Nephron (organoid): ENCODE results near the gene RWDD3.

ENCODE experiments used
- H3K27ac Mint-ChIP-seq, 3 experiments: 2 replicates each; pipeline ENCODE4 v1.8.0; 2020; ENCODE audit warnings: mixed read lengths in 3 of 3, mild to moderate bottlenecking in 2 of 3, moderate library complexity in 1 of 3
- H3K27me3 Mint-ChIP-seq: 2 replicates; pipeline ENCODE4 v1.8.0; 2021; ENCODE audit warnings: low read depth, mild to moderate bottlenecking, moderate library complexity, mixed read lengths
- H3K36me3 Mint-ChIP-seq: 2 replicates; pipeline ENCODE4 v1.8.0; 2020; ENCODE audit warnings: low read depth, mixed read lengths
- H3K4me1 Mint-ChIP-seq: 2 replicates; pipeline ENCODE4 v1.8.0; 2020; ENCODE audit warnings: mixed read lengths
- H3K4me3 Mint-ChIP-seq, 3 experiments: 2 replicates each; pipeline ENCODE4 v1.8.0; 2020; ENCODE audit warnings: mild to moderate bottlenecking in 3 of 3, mixed read lengths in 3 of 3, moderate library complexity in 2 of 3
- H3K9me3 Mint-ChIP-seq: 2 replicates; pipeline ENCODE4 v1.8.0; 2020; ENCODE audit warnings: mixed read lengths
- TF ChIP-seq, protein P1 (sequence below), 3 experiments: fragments of 200-600 bp; sonication (generic); IDR thresholded peaks; one replicate each; pipeline ENCODE4 v1.5.0; 2021; ENCODE audit warnings: antibody characterized with exemption in 3 of 3; ENCODE audit not compliant: unreplicated experiment in 3 of 3

The RWDD3 gene

GRCh38 chr1:95249916-95250315 lies 15.9 kb downstream of the RWDD3 start:
- peak overlapping the region in 1 of 3 experiments; percentile 50 for H3K27ac Mint-ChIP-seq
- H3K36me3 Mint-ChIP-seq: peaks cover 59% of the 10 kb centered on the region
- H3K4me1 Mint-ChIP-seq: peaks cover 10% of the 10 kb centered on the region
- H3K27me3 Mint-ChIP-seq: no peaks in the 10 kb centered on the region
- H3K4me3 Mint-ChIP-seq: no peak overlapping the region
- TF ChIP-seq, protein P1, sequence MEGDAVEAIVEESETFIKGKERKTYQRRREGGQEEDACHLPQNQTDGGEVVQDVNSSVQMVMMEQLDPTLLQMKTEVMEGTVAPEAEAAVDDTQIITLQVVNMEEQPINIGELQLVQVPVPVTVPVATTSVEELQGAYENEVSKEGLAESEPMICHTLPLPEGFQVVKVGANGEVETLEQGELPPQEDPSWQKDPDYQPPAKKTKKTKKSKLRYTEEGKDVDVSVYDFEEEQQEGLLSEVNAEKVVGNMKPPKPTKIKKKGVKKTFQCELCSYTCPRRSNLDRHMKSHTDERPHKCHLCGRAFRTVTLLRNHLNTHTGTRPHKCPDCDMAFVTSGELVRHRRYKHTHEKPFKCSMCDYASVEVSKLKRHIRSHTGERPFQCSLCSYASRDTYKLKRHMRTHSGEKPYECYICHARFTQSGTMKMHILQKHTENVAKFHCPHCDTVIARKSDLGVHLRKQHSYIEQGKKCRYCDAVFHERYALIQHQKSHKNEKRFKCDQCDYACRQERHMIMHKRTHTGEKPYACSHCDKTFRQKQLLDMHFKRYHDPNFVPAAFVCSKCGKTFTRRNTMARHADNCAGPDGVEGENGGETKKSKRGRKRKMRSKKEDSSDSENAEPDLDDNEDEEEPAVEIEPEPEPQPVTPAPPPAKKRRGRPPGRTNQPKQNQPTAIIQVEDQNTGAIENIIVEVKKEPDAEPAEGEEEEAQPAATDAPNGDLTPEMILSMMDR (IDR thresholded peaks at IDR 0.05; ENCODE audit: unreplicated experiment in 3 of 3): no peak
- peaks cover 2% of the 10 kb centered on the region for H3K9me3 Mint-ChIP-seq

DNA sequence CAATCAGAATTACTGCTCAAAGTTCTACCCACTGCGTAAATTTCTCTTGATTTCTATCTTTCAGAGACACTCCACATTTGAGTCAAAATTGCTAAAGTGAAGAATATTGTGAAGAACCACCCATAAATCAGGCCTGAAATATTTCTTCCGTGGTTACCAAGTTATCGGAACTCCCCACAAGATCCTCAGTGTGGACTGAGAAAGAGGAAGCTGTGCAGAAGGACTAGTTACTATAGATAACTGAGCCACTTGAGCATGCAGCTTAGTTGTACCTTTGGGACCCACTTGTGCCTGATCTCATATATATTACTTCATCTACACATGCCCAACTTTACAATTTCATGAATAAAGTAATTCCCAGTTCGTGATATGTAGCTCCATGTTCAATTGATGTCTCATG lies 18.4 kb downstream of the RWDD3 start:
- Mint-ChIP-seq H3K4me1 (no peaks in the 10 kb centered on the region), H3K36me3 (peaks cover 46% of the 10 kb centered on the region), H3K27me3 (no peaks in the 10 kb centered on the region), H3K27ac (no peak overlapping the region), H3K9me3 (peaks cover 2% of the 10 kb centered on the region), H3K4me3 (no peak overlapping the region)
- TF ChIP-seq, protein P1 (IDR thresholded peaks at IDR 0.05; ENCODE audit: unreplicated experiment in 3 of 3): no peak

DNA sequence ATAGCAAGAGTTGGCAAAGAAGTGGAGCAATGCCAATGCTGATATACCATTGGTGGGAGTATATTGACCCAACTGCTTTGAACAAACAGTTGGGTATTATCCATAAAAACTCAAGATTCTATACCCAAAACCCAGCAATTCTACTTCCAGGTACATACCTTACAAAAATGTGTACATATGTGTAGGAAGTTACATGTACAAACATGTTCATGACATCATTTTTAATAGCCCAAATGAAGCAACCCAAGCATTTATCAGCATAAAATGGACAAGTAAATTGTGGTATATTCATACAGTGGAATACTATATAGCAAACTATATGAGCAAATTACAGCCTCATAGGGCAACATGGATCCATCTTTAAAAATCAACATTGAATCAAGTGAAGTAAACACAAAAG lies 20.9 kb downstream of the RWDD3 start:
- peaks cover 2% of the 10 kb centered on the region for H3K9me3 Mint-ChIP-seq
- TF ChIP-seq, protein P1 (IDR thresholded peaks at IDR 0.05; ENCODE audit: unreplicated experiment in 3 of 3): no peak
- no peak overlapping the region for H3K4me3 Mint-ChIP-seq
- peaks cover 31% of the 10 kb centered on the region for H3K36me3 Mint-ChIP-seq
- H3K27me3 Mint-ChIP-seq: no peaks in the 10 kb centered on the region
- H3K27ac Mint-ChIP-seq: no peak overlapping the region
- no peaks in the 10 kb centered on the region for H3K4me1 Mint-ChIP-seq

DNA sequence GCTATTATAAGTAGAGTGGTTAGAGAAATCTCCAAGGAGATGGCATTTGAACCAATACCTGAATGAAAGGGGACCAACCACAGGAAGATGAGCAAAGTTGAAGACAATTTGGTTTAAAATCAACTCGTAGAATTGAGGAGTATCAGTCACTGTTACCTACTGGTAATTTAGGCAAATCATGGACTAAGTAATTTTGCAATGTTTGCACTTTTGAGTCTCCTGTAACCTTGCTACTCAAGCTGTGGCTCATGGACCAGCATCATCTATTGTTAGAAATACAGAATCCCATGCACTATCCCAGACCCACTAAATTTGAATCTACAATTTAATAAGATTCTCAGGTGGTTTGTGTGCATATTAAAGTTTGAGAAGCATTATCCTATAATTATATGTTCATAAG lies 21.8 kb downstream of the RWDD3 start:
- peaks cover 2% of the 10 kb centered on the region for H3K9me3 Mint-ChIP-seq

DNA sequence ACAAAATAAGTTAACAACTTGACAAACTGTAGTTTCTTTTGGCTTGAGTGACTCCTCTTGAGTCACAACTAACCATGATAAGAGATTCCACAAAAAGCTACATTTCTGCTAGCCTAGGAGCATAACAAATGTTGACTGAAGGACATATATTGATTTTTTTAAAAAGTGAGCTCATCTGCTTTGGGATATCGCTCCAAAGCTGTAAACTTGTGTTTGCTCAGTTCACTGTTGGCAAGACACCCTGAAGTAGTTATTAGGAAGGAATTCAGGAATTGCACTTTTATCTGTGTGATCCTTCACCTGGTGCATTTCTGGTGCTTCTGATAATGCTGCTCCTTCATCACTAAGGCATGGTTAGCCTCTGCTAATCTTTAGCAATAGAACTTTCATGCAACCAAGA lies 23.7 kb downstream of the RWDD3 start:
- Mint-ChIP-seq H3K27me3 (no peaks in the 10 kb centered on the region), H3K27ac (no peak overlapping the region)
- TF ChIP-seq, protein P1 (IDR thresholded peaks at IDR 0.05; ENCODE audit: unreplicated experiment in 3 of 3): no peak

More for the DNA sequence above, 21.8 kb downstream of the RWDD3 start:
- Mint-ChIP-seq H3K27me3 (no peaks in the 10 kb centered on the region), H3K27ac (no peak overlapping the region), H3K4me1 (no peaks in the 10 kb centered on the region), H3K4me3 (no peak overlapping the region), H3K36me3 (peaks cover 27% of the 10 kb centered on the region)
- TF ChIP-seq, protein P1 (IDR thresholded peaks at IDR 0.05; ENCODE audit: unreplicated experiment in 3 of 3): no peak

GRCh38 chr1:95259245-95259644 lies 25.2 kb downstream of the RWDD3 start:
- no peak overlapping the region for H3K27ac Mint-ChIP-seq
- peaks cover under 1% of the 10 kb centered on the region for H3K36me3 Mint-ChIP-seq
- no peaks in the 10 kb centered on the region for H3K4me1 Mint-ChIP-seq
- H3K9me3 Mint-ChIP-seq: no peaks in the 10 kb centered on the region
- TF ChIP-seq, protein P1 (IDR thresholded peaks at IDR 0.05; ENCODE audit: unreplicated experiment in 3 of 3): no peak
- no peaks in the 10 kb centered on the region for H3K27me3 Mint-ChIP-seq
- no peak overlapping the region for H3K4me3 Mint-ChIP-seq

More for the DNA sequence above, 23.7 kb downstream of the RWDD3 start:
- H3K36me3 Mint-ChIP-seq: peaks cover 13% of the 10 kb centered on the region
- H3K4me1 Mint-ChIP-seq: no peaks in the 10 kb centered on the region
- no peak overlapping the region for H3K4me3 Mint-ChIP-seq
- peaks cover 2% of the 10 kb centered on the region for H3K9me3 Mint-ChIP-seq
